ENCODE data around the gene TSC22D1.

DNA sequence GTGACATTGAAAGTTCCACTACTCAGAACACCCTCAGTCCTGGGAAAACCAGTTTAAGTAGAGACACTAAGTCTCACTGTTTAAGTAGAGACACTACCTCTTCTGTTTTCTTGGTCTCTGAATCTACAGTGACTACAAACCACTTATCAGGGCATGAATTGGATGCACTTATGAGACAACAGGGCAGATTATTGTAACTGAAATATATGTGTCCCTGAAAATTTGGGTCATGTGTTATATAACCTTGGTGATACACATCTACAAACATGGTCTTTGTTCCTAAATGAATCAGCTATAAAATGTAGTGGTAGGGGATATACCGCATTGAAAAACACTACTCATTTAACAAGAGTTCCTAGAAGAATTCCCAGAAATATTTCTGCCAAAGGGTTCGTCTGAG, 146.8 kb downstream of the TSC22D1 start:
- TF ChIP-seq CTCF (IDR thresholded peaks at IDR 0.05; ENCODE audit: low read depth, low read length, missing input control) (no peak), JUND (IDR thresholded peaks at IDR 0.05) (no peak), ATF3 (IDR thresholded peaks at IDR 0.05) (no peak)
